Fibroblast of the aortic adventitia (primary cell): ENCODE data around the gene PURA. TPM values are rescaled to one million over a fixed set of nuclear protein-coding genes. Genes with fewer than 3 reads are reported as not detected.
A peak's percentile ranks its signal among the peaks of the same experiment; 100 is the strongest.

ENCODE experiments used
- DNase-seq: peaks from one replicate; pipeline ENCODE4 v3.0.0-alpha.2; 2010; ENCODE audit warnings: low read depth
- H3K4me3 ChIP-seq: 2 replicates; pipeline ENCODE4 v1.5.1; 2011; ENCODE audit warnings: low read depth, mild to moderate bottlenecking, control low read depth, low read length, moderate library complexity
- CTCF ChIP-seq: IDR thresholded peaks from 2 replicates; pipeline ENCODE4 v1.5.1; 2011; ENCODE audit warnings: mild to moderate bottlenecking, low read length, control low read depth, inconsistent platforms; ENCODE audit not compliant: insufficient read depth
- total RNA-seq: library from RNA; depleted of rRNA; stranded (reverse); fragments of >200 nt; gene quantifications from 2 replicates; pipeline ENCODE4 v1.2.3, GENCODE V29; 2012; ENCODE audit warnings: low replicate concordance

Gene PURA
- total RNA-seq, 1 donor, result 30.4 TPM

DNA sequence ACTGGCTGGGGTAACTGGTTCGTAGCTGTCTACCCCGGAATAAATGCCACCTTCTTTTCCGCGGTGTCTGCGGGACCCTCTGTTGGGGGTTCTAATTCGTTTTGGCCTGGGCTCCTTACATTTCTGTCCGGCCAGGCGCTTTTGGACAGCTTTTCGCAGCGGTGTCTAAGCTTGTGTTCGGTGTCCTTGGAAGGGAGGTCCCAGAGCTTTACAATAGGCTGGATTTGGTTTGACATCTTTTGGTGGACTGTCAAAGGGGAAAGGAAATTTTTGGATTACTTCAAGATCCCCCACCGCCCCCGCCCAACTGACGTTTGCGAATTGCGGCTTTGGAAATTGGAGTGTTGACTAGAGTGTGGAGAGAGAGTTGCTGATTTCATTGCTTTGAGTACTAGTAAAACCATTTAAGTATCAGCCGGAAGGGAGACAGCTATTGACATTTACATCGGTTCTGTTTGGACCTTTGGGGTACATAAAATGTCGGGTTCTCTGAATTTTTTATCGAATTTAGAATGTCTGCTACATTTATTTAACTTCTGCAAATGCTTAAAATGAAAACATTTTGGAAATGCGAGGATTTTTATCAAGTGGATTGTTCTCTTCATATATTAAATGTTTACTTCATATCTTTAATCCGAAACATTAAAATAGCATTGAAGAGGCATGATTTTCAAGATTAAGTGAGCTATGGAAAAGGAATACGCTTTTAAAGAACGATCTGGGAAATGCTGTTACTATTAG, 4.7 kb upstream of the PURA start:
- peak overlapping the region; percentile 92 for H3K4me3 ChIP-seq
- no peak for TF ChIP-seq CTCF
- DNase-seq, result no peak

DNA sequence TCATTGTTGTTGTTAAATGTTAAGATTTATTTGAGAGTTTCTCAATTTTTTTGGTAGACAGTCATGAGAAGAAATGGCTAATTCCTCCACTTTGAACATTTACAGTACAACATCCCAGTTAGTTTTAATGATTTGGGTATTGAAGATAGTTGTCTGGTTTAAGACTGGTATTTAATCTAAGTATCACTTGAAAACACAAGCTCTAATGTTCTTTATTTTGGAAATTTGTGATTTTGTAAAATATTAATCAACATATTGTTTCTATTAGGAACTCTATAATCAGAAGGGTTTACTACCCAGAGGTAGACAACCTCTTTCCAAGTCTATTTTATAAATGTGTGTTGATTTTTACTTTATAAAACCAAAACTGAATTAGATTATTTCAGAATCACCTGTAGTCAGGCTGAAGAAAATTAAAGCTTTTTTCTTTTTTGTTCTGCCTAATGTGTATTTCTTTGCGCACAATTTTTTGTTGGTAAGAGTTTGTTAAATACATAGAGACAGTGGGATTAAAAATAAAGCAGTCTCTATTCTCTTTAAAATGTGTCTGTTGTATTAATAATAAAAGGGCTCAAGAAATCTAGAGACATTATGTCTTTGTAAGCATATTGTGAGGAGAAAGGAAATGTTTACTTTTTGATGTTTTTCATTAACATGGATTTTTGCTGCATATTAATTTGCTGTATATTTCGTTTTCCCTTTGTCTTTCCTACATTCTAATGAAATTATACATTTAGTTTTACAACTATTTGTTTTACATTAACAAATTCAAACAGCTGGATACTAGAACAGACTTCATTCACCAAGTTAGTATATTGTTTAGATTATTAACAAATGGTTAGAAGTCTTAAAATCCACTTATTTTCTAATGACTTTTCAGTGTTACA, 3.9 kb upstream of the PURA start:
- peak; percentile 49 for DNase-seq
- peak overlapping the region; percentile 37 for H3K4me3 ChIP-seq
- TF ChIP-seq CTCF, result no peak

DNA sequence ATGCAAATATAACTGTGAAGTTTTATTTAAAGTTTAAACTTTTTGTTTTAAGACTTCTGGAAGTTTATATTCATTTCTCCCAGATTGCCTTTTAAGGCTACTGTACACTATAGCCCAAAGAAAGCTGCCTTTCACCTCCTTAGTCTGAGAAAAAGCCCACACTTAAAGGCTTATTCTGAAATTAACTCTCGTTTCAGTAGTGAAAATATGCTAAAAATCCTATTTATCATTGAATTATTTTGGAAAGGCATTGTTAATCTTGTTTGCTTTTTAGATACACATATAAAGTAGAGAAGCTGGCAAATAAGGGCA, 3.3 kb upstream of the PURA start:
- DNase-seq, result no peak
- TF ChIP-seq CTCF, result no peak
- H3K4me3 ChIP-seq, result no peak overlapping the region

GRCh38 chr5:140111011-140111858, 2.7 kb upstream of the PURA start:
- no peak for DNase-seq
- TF ChIP-seq CTCF, result no peak
- no peak overlapping the region for H3K4me3 ChIP-seq

DNA sequence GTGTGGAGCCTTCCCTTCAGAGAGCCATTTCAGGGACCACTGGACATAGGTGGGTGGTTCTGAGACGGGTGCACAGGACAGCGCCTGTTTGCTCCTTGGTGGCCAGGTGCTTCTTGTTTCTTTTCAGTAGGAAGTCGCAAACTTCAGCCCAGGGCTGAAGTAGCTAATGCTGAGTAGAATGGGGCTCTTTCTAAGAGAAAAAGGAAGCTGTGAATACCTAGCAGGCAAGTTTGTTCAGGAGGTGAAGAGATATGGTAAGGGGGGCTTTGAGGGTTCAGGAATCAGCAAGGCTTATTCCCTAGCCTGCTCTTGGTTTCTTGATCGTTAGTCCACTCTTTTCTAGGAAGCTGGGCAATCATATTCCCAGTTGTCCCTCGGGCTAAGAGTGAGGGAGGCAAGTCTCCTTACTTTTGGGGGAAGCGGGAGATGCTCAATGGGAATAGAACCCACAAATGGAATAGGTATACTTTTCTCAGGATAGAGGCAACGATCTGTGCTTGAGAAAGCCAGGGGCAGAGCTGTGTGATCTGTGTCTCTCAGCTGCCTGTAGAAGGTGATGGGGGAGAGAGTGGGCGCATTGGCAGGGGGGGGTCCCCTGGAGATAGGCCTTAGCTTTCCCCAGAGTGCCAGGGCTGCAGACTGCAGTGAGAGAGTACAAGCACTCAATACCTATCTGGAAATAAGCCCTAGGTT, 1.9 kb upstream of the PURA start:
- no peak for TF ChIP-seq CTCF
- peak overlapping the region; percentile 82 for H3K4me3 ChIP-seq
- DNase-seq, result no peak

- H3K4me3 ChIP-seq, result peak overlapping the region; percentile 82
- peak; percentile 52 for DNase-seq
- TF ChIP-seq CTCF, result no peak
Observed at GRCh38 chr5:140112685-140113179, 1.2 kb upstream of the PURA start.
